Measurements from ENCODE around the gene MEF2B. TPM values are rescaled to one million over a fixed set of nuclear protein-coding genes. Genes with fewer than 3 reads are reported as not detected.
"Not testable (repeated sequence)": the region's sequence is repeated elsewhere in the genome, so short reads cannot be mapped to it uniquely, and the experiment has no call there.

The MEF2B gene
- total and polyA plus RNA-seq, 5 donors = 0.23 to 1.1 (median 0.45) TPM

DNA sequence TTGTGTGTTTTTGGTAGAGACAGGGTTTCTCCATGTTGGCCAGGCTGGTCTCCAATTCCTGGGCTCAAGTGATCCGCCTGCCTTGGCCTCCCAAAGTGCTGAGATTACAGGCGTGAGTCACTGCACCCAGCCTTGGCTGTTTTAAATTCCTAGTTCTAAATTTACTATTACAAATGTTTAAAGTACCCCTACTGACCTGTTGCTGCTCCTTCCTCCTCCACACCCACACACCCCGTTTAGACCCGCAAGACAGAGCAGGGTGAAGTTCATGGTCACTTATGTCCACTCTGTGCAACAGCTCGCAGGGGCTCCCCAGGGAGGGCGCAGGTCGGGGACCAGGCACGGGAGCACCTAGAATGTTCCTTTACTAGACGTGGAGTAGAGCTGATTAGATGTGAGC is 60.5 kb downstream of the MEF2B start:
- intact Hi-C loops (cut with DNase I) = no loop called here
- Histone ChIP-seq H3K4me3 (ENCODE audit: low read length) (no peak overlapping the region), H3K9me3 (ENCODE audit: control insufficient read depth, low read length) (no peaks in the 10 kb centered on the region), H3K27ac (ENCODE audit: low read length) (no peak overlapping the region), H3K4me1 (ENCODE audit: control insufficient read depth, insufficient read depth, low read length) (no peaks in the 10 kb centered on the region), H3K27me3 (ENCODE audit: control insufficient read depth, insufficient read depth) (no peaks in the 10 kb centered on the region)
- no peak for ATAC-seq
- DNase-seq = no peak
- 68% methylated on average over 9 of the region's 9 CpGs for WGBS

DNA sequence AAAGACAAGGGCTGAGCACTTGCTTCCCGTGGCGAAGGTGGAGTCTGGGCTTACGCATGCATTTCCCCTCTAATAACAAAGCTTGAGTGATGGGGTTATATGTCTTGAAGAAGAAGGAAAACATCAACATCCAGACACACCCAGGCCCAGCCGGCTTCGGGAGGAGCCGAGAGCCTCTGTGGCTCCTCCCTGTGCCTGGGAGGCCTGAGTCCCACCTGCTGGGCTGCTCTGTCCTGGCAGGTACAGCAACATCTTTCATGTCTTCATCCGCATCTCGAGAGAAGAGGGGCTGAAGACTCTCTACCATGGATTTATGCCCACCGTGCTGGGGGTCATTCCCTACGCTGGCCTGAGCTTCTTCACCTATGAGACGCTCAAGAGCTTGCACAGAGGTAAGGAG is 62.4 kb downstream of the MEF2B start:
- Histone ChIP-seq H3K4me3 (ENCODE audit: low read length) (no peak overlapping the region), H3K27me3 (ENCODE audit: control insufficient read depth, insufficient read depth) (no peaks in the 10 kb centered on the region), H3K27ac (ENCODE audit: low read length) (no peak overlapping the region), H3K9me3 (ENCODE audit: control insufficient read depth, low read length) (no peaks in the 10 kb centered on the region), H3K4me1 (ENCODE audit: control insufficient read depth, insufficient read depth, low read length) (no peaks in the 10 kb centered on the region)
- DNase-seq (no peak), ATAC-seq (no peak)
- 85% methylated on average over 11 of the region's 11 CpGs for WGBS
- intact Hi-C loops (cut with DNase I) = no loop called here

GRCh38 chr19:19106938-19107337 is 63.1 kb downstream of the MEF2B start:
- H3K27ac ChIP-seq (ENCODE audit: low read length); H3K9me3 ChIP-seq (ENCODE audit: control insufficient read depth, low read length); H3K4me1 ChIP-seq (ENCODE audit: control insufficient read depth, insufficient read depth, low read length); DNase-seq; H3K27me3 ChIP-seq (ENCODE audit: control insufficient read depth, insufficient read depth); ATAC-seq; intact Hi-C loops (cut with DNase I); H3K4me3 ChIP-seq (ENCODE audit: low read length): not testable (repeated sequence)
- 95% methylated on average over 7 of the region's 7 CpGs for WGBS

GRCh38 chr19:19106056-19106551 is 64.0 kb downstream of the MEF2B start:
- intact Hi-C loops (cut with DNase I) = no loop called here
- Histone ChIP-seq H3K27me3 (ENCODE audit: control insufficient read depth, insufficient read depth) (no peaks in the 10 kb centered on the region), H3K9me3 (ENCODE audit: control insufficient read depth, low read length) (no peaks in the 10 kb centered on the region), H3K4me3 (ENCODE audit: low read length) (peak overlapping the region; percentile 26), H3K4me1 (ENCODE audit: control insufficient read depth, insufficient read depth, low read length) (no peaks in the 10 kb centered on the region), H3K27ac (ENCODE audit: low read length) (no peak overlapping the region)
- DNase-seq = peak; percentile 60 to 82 (median 77)
- ATAC-seq = peak; percentile 60 to 63
- 41% methylated on average over 25 of the region's 25 CpGs for WGBS

GRCh38 chr19:19105365-19106055 is 64.6 kb downstream of the MEF2B start:
- Histone ChIP-seq H3K9me3 (ENCODE audit: control insufficient read depth, low read length) (no peaks in the 10 kb centered on the region), H3K4me3 (ENCODE audit: low read length) (peak overlapping the region; percentile 26), H3K4me1 (ENCODE audit: control insufficient read depth, insufficient read depth, low read length) (no peaks in the 10 kb centered on the region), H3K27ac (ENCODE audit: low read length) (no peak overlapping the region), H3K27me3 (ENCODE audit: control insufficient read depth, insufficient read depth) (no peaks in the 10 kb centered on the region)
- ATAC-seq (peak; percentile 87 to 89), DNase-seq (peak; percentile 81 to 92 (median 88))
- WGBS = 25% methylated on average over 36 of the region's 36 CpGs
- intact Hi-C loops (cut with DNase I) = no loop called here

DNA sequence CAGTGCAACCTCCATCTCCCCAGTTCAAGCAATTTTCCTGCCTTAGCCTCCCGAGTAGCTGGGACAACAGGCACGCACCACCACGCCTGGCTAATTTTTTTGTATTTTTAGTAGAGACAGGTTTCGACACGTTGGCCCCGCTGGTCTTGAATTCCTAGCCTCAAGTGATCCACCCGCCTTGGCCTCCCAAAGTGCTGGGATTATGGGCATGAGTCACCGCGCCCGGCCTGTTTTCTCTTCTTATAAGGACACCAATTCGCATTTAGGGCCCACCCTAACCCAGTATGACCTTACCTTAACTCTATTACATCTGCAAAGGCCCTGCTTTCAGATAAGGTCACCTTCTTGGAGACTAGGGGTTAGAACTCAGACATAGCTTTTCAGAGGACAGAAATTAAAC is 66.9 kb downstream of the MEF2B start:
- 97% methylated on average over 11 of the region's 11 CpGs for WGBS
- DNase-seq (no peak), ATAC-seq (no peak)
- Histone ChIP-seq H3K27ac (ENCODE audit: low read length) (no peak overlapping the region), H3K4me1 (ENCODE audit: control insufficient read depth, insufficient read depth, low read length) (no peaks in the 10 kb centered on the region), H3K4me3 (ENCODE audit: low read length) (no peak overlapping the region), H3K27me3 (ENCODE audit: control insufficient read depth, insufficient read depth) (no peaks in the 10 kb centered on the region), H3K9me3 (ENCODE audit: control insufficient read depth, low read length) (no peaks in the 10 kb centered on the region)
- intact Hi-C loops (cut with DNase I) = no loop called here

DNA sequence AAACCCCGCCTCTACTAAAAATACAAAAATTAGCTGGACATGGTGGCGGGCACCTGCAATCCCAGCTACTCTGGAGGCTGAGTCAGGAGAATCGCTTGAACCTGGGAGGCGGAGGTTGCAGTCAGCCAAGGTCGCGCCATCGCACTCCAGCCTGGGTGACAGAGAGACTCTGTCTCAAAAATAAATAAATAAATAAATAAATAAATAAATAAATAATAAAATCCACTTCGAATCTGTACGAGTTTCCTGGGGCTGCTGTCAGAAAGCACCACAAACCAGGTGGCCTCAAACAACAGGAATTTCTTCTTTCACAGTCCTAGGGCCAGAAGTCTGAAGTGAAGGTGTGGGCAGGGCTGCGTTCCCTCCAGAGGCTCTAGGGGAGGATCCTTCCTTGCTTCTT is 67.5 kb downstream of the MEF2B start:
- ATAC-seq; H3K27ac ChIP-seq (ENCODE audit: low read length); H3K9me3 ChIP-seq (ENCODE audit: control insufficient read depth, low read length); H3K4me1 ChIP-seq (ENCODE audit: control insufficient read depth, insufficient read depth, low read length); H3K27me3 ChIP-seq (ENCODE audit: control insufficient read depth, insufficient read depth); DNase-seq; H3K4me3 ChIP-seq (ENCODE audit: low read length); intact Hi-C loops (cut with DNase I): not testable (repeated sequence)
- 96% methylated on average over 10 of the region's 10 CpGs for WGBS

DNA sequence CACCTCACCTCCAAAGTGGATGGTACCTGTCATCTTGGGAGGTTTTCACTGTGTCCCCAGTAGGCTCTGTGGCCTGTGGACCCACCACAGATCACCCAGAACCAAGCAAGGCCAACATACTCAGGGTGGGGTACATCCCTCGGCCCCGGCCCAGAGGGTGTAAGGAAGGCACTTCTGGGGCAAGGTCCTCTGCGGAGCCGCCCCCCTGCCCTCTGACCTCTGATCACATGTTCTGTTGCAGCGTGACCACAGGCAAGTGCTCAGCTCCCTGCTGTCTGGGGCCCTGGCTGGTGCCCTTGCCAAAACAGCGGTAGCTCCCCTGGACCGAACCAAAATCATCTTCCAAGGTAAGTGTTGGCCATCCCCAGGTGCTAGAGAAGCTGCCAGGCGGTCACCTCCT is 68.5 kb downstream of the MEF2B start:
- H3K27ac ChIP-seq (ENCODE audit: low read length) = no peak overlapping the region
- WGBS = 94% methylated on average over 8 of the region's 8 CpGs
- intact Hi-C loops (cut with DNase I) = no loop called here
- no peaks in the 10 kb centered on the region for H3K9me3 ChIP-seq (ENCODE audit: control insufficient read depth, low read length)
- no peak overlapping the region for H3K4me3 ChIP-seq (ENCODE audit: low read length)
- no peak for ATAC-seq
- DNase-seq = no peak
- no peaks in the 10 kb centered on the region for H3K27me3 ChIP-seq (ENCODE audit: control insufficient read depth, insufficient read depth)
- no peaks in the 10 kb centered on the region for H3K4me1 ChIP-seq (ENCODE audit: control insufficient read depth, insufficient read depth, low read length)

DNA sequence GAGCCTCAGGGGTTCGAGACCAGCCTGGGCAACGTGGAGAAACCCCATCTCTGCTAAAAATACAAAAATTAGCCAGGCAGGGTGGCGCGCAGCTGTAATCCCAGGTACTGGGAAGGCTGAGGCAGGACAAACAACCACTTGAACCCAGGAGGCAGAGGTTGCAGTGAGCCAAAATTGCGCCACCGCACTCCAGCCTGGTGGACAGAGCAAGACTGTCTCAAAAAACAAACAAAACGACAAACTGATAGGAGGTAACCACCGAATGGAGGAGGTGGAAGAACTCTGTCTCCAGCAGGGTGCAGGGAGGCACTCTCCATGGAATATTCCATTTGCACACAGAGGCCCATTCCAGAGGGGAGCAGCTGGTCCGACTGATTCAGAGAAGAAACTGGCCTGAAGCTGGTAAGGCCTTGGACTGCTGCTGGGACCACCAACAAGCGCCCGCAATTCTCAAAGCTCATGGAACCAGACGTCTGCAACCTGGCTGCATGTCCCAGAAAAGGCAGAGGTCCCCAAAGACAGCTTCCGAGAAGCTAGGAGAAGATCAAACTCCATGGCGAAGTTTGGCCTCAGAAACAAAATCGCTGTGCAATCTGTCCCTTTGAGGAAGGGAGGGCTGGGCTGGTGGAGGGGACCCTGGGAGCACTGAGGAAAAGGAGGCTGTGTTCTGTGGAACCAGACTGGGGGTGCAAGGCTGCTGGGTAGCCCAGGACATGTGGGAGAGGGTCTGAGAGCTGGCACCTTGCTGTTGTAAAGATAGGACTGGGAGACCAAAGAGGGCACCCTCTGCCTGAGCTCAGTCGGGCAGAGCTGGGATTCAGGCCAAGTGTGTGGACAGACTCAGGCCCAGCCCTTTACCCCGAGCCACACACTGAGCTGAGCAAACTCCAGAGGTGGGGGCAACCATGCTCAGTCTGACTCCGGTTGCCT is 71.1 kb downstream of the MEF2B start:
- DNase-seq = no peak
- peak in 1 of 2 donors; percentile 25 for ATAC-seq
- H3K9me3 ChIP-seq (ENCODE audit: control insufficient read depth, low read length) = no peaks in the 10 kb centered on the region
- no peak overlapping the region for H3K4me3 ChIP-seq (ENCODE audit: low read length)
- 81% methylated on average over 18 of the region's 18 CpGs for WGBS
- H3K4me1 ChIP-seq (ENCODE audit: control insufficient read depth, insufficient read depth, low read length) = no peaks in the 10 kb centered on the region
- intact Hi-C loops (cut with DNase I) = no loop called here
- no peaks in the 10 kb centered on the region for H3K27me3 ChIP-seq (ENCODE audit: control insufficient read depth, insufficient read depth)
- no peak overlapping the region for H3K27ac ChIP-seq (ENCODE audit: low read length)

GRCh38 chr19:19098084-19098702 is 71.9 kb downstream of the MEF2B start:
- 87% methylated on average over 9 of the region's 9 CpGs for WGBS
- Histone ChIP-seq H3K4me1 (ENCODE audit: control insufficient read depth, insufficient read depth, low read length) (no peaks in the 10 kb centered on the region), H3K27me3 (ENCODE audit: control insufficient read depth, insufficient read depth) (no peaks in the 10 kb centered on the region), H3K27ac (ENCODE audit: low read length) (no peak overlapping the region), H3K4me3 (ENCODE audit: low read length) (no peak overlapping the region), H3K9me3 (ENCODE audit: control insufficient read depth, low read length) (no peaks in the 10 kb centered on the region)
- ATAC-seq (no peak), DNase-seq (no peak)
- intact Hi-C loops (cut with DNase I) = no loop called here
